Right renal pelvis (tissue), 4 donors: ENCODE results near the gene HGF. TPM values are rescaled to one million over a fixed set of nuclear protein-coding genes. Genes with fewer than 3 reads are reported as not detected.

ENCODE experiments used
- DNase-seq, 4 donors: peaks; one replicate each; pipeline ENCODE4 v3.0.0-alpha.2; 2013; ENCODE audit warnings: low read depth in 4 of 4, low spot score in 3 of 4, missing footprints in 1 of 4
- polyA plus RNA-seq, 4 donors: library from polyadenylated mRNA; unstranded; fragments of 120-200 nt; gene quantifications; one replicate each; pipeline ENCODE4 v1.2.1, GENCODE V29; 2013; ENCODE audit not compliant: insufficient read length in 4 of 4

The HGF gene
- polyA plus RNA-seq, 4 donors: 2.0 to 3.9 (median 2.3) TPM

- DNase-seq: no peak
Observed at GRCh38 chr7:81776948-81777630, 7.2 kb upstream of the HGF start.

GRCh38 chr7:81776161-81776560 lies 6.3 kb upstream of the HGF start:
- DNase-seq: no peak

- no peak for DNase-seq
Observed at GRCh38 chr7:81775560-81775959, 5.7 kb upstream of the HGF start.

- no peak for DNase-seq
Observed at GRCh38 chr7:81774551-81774950, 4.7 kb upstream of the HGF start.

GRCh38 chr7:81770728-81771223 lies 929 bp upstream of the HGF start:
- DNase-seq: no peak

- DNase-seq: no peak
Observed at GRCh38 chr7:81768951-81769778, 682 bp downstream of the HGF start.

- DNase-seq: no peak
Observed at GRCh38 chr7:81767926-81768325, 1.9 kb downstream of the HGF start.

GRCh38 chr7:81761821-81762220 lies 8.0 kb downstream of the HGF start:
- DNase-seq: no peak

GRCh38 chr7:81761031-81761430 lies 8.8 kb downstream of the HGF start:
- no peak for DNase-seq

GRCh38 chr7:81754918-81755696 lies 14.7 kb downstream of the HGF start:
- DNase-seq: no peak

- DNase-seq: no peak
Observed at GRCh38 chr7:81753392-81753791, 16.5 kb downstream of the HGF start.

- DNase-seq: no peak
Observed at GRCh38 chr7:81752318-81752714, 17.5 kb downstream of the HGF start.

GRCh38 chr7:81751619-81752317 lies 18.1 kb downstream of the HGF start:
- no peak for DNase-seq

GRCh38 chr7:81745637-81746036 lies 24.2 kb downstream of the HGF start:
- no peak for DNase-seq

GRCh38 chr7:81744389-81744788 lies 25.5 kb downstream of the HGF start:
- DNase-seq: no peak

GRCh38 chr7:81743665-81744064 lies 26.2 kb downstream of the HGF start:
- DNase-seq: no peak

GRCh38 chr7:81743201-81743600 lies 26.6 kb downstream of the HGF start:
- no peak for DNase-seq

- DNase-seq: no peak
Observed at GRCh38 chr7:81740403-81740802, 29.4 kb downstream of the HGF start.

- DNase-seq: no peak
Observed at GRCh38 chr7:81736091-81736490, 33.8 kb downstream of the HGF start.

GRCh38 chr7:81725812-81726127 lies 44.1 kb downstream of the HGF start:
- DNase-seq: no peak
